HCT116 (cell line): ENCODE results near the gene PDE4D. TPM values are rescaled to one million over a fixed set of nuclear protein-coding genes. Genes with fewer than 3 reads are reported as not detected.

Experiments used
- ATAC-seq: fragments of 200-7000 bp; cut with Tn5 transposase; 2 replicates; pipeline ENCODE4 v1.9.1; 2020; ENCODE audit warnings: mild to moderate bottlenecking, moderate library complexity
- BruUV-seq: library from RNA; stranded (reverse); fragments of 400-500 nt; replicated peaks from 2 replicates; lab custom pipeline; 2021; lab: Mats Ljungman, UMichigan
- CTCF ChIA-PET: fragments of 300-600 bp; sonication (Branson Sonifier 250); formaldehyde crosslinking; loops from one replicate; lab custom pipeline; 2021; ENCODE audit warnings: antibody characterized with exemption; lab: Charles Lee
- POLR2A ChIA-PET: fragments of 300-600, 350-600 bp; sonication (Branson Sonifier 250); formaldehyde crosslinking; loops from one replicate; lab custom pipeline; 2021; ENCODE audit warnings: antibody characterized with exemption; lab: Charles Lee
- RAD21 ChIA-PET, 2 experiments: fragments of 300-600 bp; sonication (Branson Sonifier 250); formaldehyde crosslinking; loops; one replicate each; lab custom pipeline; 2023; ENCODE audit warnings: low total read pairs in 2 of 2; ENCODE audit not compliant: uncharacterized antibody in 2 of 2, unreplicated experiment in 2 of 2, low non-redundant PET in 1 of 2; lab: Charles Lee
- DNase-seq: peaks from one replicate; pipeline ENCODE4 v3.0.0-alpha.2; 2010; ENCODE audit warnings: low read depth, low spot score
- H2AFZ ChIP-seq: fragments of 200-600 bp; shearing (Covaris generic), sonication (generic); 2 replicates; pipeline ENCODE4 v1.6.1; 2017; ENCODE audit warnings: low read depth, mixed run types, mixed read lengths, antibody characterized with exemption, low read length; ENCODE audit not compliant: poor library complexity, severe bottlenecking
- H3K27ac ChIP-seq: 2 replicates; pipeline ENCODE4 v1.5.1; 2012; ENCODE audit warnings: low read depth, low read length
- H3K27me3 ChIP-seq: fragments of 200-600 bp; sonication (generic); 2 replicates; pipeline ENCODE4 v1.6.1; 2016; ENCODE audit warnings: mixed run types, low read length, mixed read lengths; ENCODE audit not compliant: insufficient read depth
- H3K36me3 ChIP-seq, 2 experiments: fragments of 200-500 bp in 1 of 2; fragments of 200-600 bp in 1 of 2; sonication (Bioruptor generic) in 1 of 2; sonication (generic) in 1 of 2; 2 replicates each; pipeline versions ENCODE4 v1.5.1 to v1.6.1; 2014 to 2016; ENCODE audit warnings: low read length in 2 of 2, inconsistent platforms in 1 of 2, mixed read lengths in 1 of 2, mixed run types in 1 of 2; ENCODE audit not compliant: insufficient read depth in 2 of 2, control insufficient read depth in 1 of 2
- H3K4me1 ChIP-seq, 2 experiments: fragments of 200-600 bp in 1 of 2; sonication (generic) in 1 of 2; 2 replicates each; pipeline versions ENCODE4 v1.5.1 to v1.6.1; 2012 to 2017; ENCODE audit warnings: low read length in 2 of 2, inconsistent platforms in 1 of 2, mild to moderate bottlenecking in 1 of 2, mixed read lengths in 1 of 2, mixed run types in 1 of 2, moderate library complexity in 1 of 2; ENCODE audit not compliant: insufficient read depth in 2 of 2, control insufficient read depth in 1 of 2
- H3K4me2 ChIP-seq: fragments of 200-600 bp; sonication (generic); 2 replicates; pipeline ENCODE4 v1.6.1; 2017; ENCODE audit warnings: mixed run types, low read length, mixed read lengths
- H3K4me3 ChIP-seq, 2 experiments: fragments of 200-600 bp in 1 of 2; sonication (generic) in 1 of 2; replicated peaks in 1 of 2; 2 replicates each; pipeline ENCODE4 v1.5.1; 2011 to 2016; ENCODE audit warnings: low read length in 2 of 2, control low read depth in 1 of 2, low read depth in 1 of 2, mild to moderate bottlenecking in 1 of 2, mixed read lengths in 1 of 2, mixed run types in 1 of 2
- H3K79me2 ChIP-seq: fragments of 200-600 bp; sonication (generic); 2 replicates; pipeline ENCODE4 v1.6.1; 2017; ENCODE audit warnings: mild to moderate bottlenecking, mixed run types, low read length, moderate library complexity, mixed read lengths; ENCODE audit not compliant: insufficient read depth
- H3K9ac ChIP-seq: fragments of 200-600 bp; sonication (generic); 2 replicates; pipeline ENCODE4 v1.6.1; 2016; ENCODE audit warnings: low read length, mixed read lengths
- H3K9me2 ChIP-seq: fragments of 200-600 bp; sonication (generic), shearing (Covaris generic); 2 replicates; pipeline ENCODE4 v1.6.1; 2017; ENCODE audit warnings: mixed run types, mild to moderate bottlenecking, moderate library complexity; ENCODE audit not compliant: insufficient read depth
- H3K9me3 ChIP-seq, 2 experiments: fragments of 200-500 bp in 1 of 2; fragments of 200-600 bp in 1 of 2; sonication (Bioruptor generic) in 1 of 2; sonication (generic) in 1 of 2; 2 replicates each; pipeline ENCODE4 v1.6.1; 2014 to 2017; ENCODE audit warnings: low read length in 2 of 2, mixed read lengths in 2 of 2, inconsistent platforms in 1 of 2, low read depth in 1 of 2, mild to moderate bottlenecking in 1 of 2, mixed run types in 1 of 2, moderate library complexity in 1 of 2; ENCODE audit not compliant: control insufficient read depth in 1 of 2, insufficient read depth in 1 of 2
- H4K20me1 ChIP-seq: fragments of 200-600 bp; sonication (generic), shearing (Covaris generic); 2 replicates; pipeline ENCODE4 v1.6.1; 2017; ENCODE audit warnings: mixed run types, mild to moderate bottlenecking, moderate library complexity; ENCODE audit not compliant: insufficient read depth
- REST ChIP-seq: IDR thresholded peaks from 2 replicates; pipeline ENCODE4 v1.6.1; 2012; ENCODE audit warnings: low read depth
- SP1 ChIP-seq: IDR thresholded peaks from 2 replicates; pipeline ENCODE4 v1.6.1; 2012; ENCODE audit warnings: low read depth
- intact Hi-C: fragments of 100-400 bp; cut with micrococcal nuclease; formaldehyde crosslinking; loops from 2 replicates; pipeline ENCODE4 v1.10.0; 2022
- total RNA-seq: library from RNA; stranded (reverse); gene quantifications from one replicate; pipeline ENCODE4 v1.2.1, GENCODE V29; 2021; ENCODE audit not compliant: unreplicated experiment

The PDE4D gene
- total RNA-seq, 1 experiment from 2014 or later: 1.1 TPM

DNA sequence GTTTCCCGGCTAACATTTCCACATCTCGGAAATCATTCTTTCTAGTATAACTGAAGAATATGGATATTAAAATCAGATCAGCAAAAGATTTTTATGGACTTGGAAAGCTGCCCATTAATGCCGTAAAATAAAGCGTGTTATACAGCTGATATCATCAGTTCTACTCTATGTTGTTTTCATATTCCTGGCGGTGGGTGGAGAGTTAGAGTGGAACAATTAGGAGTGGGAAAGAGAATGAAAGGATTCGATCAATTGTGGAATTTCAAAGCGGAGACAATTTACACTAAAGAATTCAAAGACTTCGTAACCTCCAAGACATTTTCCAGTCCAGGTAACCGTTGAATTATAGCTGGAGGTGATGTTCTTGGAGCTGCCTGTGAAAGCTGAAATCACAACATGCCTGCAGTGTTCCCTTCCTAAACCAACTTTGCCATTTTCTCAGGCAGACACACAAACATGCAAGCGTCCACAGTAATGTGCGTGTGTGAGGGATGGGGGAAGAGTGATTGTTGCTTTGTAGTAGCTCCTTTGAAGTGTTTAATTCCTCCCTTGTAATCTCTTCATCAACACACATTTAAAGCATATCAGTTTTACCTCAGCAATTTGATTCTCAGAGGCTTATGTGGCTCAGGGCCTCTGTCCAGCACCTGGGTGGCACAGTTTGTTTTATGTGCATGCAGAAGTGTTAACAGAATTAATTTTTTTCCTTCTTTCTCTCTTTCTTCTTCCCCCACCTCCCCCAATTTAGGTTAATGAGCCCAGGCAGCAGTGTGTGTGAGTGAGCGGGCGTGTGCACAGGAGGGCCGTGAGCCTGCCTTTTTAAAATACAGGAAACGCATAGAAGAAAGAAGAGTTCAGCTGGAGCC, 766.6 kb downstream of the PDE4D start:
- Histone ChIP-seq H3K79me2 (no peaks in the 10 kb centered on the region), H3K27ac (no peak overlapping the region), H3K4me2 (peak overlapping the region; percentile 85), H3K9me2 (no peaks in the 10 kb centered on the region), H3K36me3 (no peaks in the 10 kb centered on the region), H3K9me3 (no peaks in the 10 kb centered on the region), H4K20me1 (no peaks in the 10 kb centered on the region), H3K9ac (peak overlapping the region; percentile 31), H3K4me1 (peaks cover 18 to 26% of the 10 kb centered on the region in 2 experiments), H3K27me3 (no peaks in the 10 kb centered on the region), H3K4me3 (peak overlapping the region; percentile 15 to 46; a peak in 3 of 4 replicates), H2AFZ (peak overlapping the region; percentile 19)
- no peak for DNase-seq
- ChIA-PET CTCF (no interaction called here), POLR2A (interaction anchor here (0.6 kb wide), 1 partner anchor 22 kb away, joined by 4 read pairs; no protein-coding TSS in a partner anchor), RAD21 (no interaction called here)
- intact Hi-C loops: loop anchor here (1.0 to 10.0 kb wide), 2 partner anchors 87 to 1332 kb away; no protein-coding TSS in a partner anchor
- ATAC-seq: peak; percentile 64
- TF ChIP-seq SP1: no peak
- TF ChIP-seq REST: peak; percentile 41
- BruUV-seq: no TSS peak
